Prostate gland (tissue), 2 donors: ENCODE results near the gene SYCP1.

Experiments used
- POLR2A ChIP-seq: fragments of 450-650 bp; IDR thresholded peaks from one replicate; pipeline ENCODE4 v1.6.1; 2016; ENCODE audit warnings: antibody characterized with exemption, mild to moderate bottlenecking
- POLR2AphosphoS5 ChIP-seq: sonication (generic); formaldehyde crosslinking; IDR thresholded peaks from one replicate; pipeline ENCODE4 v1.6.1; 2017; ENCODE audit warnings: antibody characterized with exemption
- TF ChIP-seq, protein P1 (sequence below), 4 experiments: fragments of 200-600 bp in 2 of 4; fragments of 450-650 bp in 2 of 4; sonication (generic) in 2 of 4; IDR thresholded peaks; 1 replicate in 3 of 4; 2 replicates in 1 of 4; pipeline ENCODE4 v1.5.1; 2016 to 2019; ENCODE audit warnings: antibody characterized with exemption in 4 of 4, mild to moderate bottlenecking in 2 of 4, moderate library complexity in 2 of 4

DNA sequence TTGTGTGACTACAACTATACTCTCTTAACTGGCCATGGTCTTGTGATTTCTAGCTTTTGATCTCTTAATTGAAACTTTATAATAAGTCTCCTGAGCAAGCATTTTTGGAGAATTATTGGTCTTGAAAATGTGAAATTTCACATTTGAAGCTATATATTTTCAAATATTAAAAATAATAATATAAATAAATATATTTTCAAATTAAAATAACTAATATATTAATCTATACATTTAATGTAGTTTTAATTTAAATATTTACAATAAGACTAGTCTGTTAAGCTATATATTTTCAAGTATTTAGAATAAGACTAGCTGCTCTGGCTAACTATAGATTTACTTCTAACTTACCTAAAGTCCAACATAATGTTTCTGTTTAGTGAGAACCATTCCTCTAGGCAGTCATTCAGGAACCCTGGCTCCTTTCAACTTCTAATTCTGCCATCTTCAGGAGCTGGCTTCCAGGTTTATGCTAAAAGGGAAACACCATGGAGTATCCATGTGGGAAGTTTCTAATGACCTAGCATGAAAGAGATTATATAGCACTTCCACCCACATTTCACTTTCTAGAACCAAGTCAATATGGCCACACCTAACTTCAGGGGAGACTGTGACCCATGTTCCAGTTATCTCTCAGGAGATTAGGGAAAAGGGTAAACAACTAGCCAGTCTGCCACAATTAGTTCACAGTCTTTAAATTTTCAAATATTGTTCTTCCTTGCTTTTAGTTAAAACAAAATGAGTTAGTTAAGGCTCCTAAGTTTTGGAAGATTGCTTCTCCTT lies 143.0 kb downstream of the SYCP1 start:
- TF ChIP-seq, protein P1, sequence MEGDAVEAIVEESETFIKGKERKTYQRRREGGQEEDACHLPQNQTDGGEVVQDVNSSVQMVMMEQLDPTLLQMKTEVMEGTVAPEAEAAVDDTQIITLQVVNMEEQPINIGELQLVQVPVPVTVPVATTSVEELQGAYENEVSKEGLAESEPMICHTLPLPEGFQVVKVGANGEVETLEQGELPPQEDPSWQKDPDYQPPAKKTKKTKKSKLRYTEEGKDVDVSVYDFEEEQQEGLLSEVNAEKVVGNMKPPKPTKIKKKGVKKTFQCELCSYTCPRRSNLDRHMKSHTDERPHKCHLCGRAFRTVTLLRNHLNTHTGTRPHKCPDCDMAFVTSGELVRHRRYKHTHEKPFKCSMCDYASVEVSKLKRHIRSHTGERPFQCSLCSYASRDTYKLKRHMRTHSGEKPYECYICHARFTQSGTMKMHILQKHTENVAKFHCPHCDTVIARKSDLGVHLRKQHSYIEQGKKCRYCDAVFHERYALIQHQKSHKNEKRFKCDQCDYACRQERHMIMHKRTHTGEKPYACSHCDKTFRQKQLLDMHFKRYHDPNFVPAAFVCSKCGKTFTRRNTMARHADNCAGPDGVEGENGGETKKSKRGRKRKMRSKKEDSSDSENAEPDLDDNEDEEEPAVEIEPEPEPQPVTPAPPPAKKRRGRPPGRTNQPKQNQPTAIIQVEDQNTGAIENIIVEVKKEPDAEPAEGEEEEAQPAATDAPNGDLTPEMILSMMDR (IDR thresholded peaks at IDR 0.05) = no peak
- no peak for TF ChIP-seq POLR2AphosphoS5
- no peak for TF ChIP-seq POLR2A
